ENCODE results near the gene CENPT.

CENPT gene

GRCh38 chr16:67858500-67858899 is 11.0 kb upstream of the CENPT start:
- TF ChIP-seq CTCF (IDR thresholded peaks at IDR 0.05; ENCODE audit: extremely low read depth, missing control alignments) = no peak

GRCh38 chr16:67857547-67858233 is 10.2 kb upstream of the CENPT start:
- no peak for TF ChIP-seq CTCF (IDR thresholded peaks at IDR 0.05; ENCODE audit: extremely low read depth, missing control alignments)
- no peak for DNase-seq (ENCODE audit: low spot score)

More at GRCh38 chr16:67858500-67858899, 11.0 kb upstream of the CENPT start:
- DNase-seq (ENCODE audit: low spot score) = no peak

DNA sequence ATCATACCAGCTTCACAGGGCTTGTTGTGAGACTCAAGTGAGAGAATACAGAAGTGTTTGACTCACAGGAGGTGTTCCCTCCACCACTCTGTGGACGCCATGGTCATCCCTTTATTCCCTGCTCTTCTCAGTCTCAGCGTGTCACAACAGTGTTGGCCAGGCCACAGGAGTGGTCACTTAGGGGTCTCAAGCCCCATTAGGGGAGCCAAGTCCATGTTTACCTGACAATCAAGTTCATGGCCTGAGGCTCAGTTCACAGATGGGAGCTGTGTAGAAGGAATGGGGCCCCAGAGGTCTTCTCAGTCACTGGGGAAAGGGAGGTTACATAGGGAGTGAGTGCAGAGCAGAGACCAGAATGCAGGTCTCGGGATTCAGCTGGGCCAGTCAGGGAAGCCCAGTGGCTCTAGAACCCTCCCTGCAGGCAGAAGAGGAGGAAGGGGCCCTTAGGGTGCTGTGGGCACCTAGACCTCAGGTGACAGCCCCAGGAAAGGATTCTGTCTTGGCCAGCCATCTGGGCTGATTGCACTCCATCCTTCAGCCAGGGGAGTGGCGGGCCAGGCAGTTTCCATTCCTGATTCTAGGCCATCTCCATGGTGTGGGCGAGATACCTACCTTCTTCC is 9.5 kb upstream of the CENPT start:
- no peak for DNase-seq (ENCODE audit: low spot score)
- TF ChIP-seq CTCF (IDR thresholded peaks at IDR 0.05; ENCODE audit: extremely low read depth, missing control alignments) = no peak

DNA sequence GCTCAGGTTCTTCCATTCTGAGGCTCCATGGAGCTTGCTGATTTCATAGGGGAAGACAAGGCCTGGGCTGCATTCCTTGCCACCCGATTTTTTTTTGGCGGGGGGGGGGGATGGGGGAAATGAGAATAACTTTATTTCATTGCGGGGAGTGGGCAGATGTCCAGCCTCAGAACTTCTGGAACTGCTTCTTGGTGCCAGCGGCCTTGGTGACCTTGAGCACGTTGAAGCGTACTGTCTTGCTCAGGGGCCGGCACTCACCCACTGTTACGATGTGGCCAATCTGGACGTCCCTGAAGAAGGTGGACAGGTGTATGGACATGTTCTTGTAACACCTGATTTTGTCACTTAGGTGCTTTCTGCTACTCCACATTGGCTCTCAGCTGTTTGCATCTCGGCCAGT is 8.3 kb upstream of the CENPT start:
- no peak for TF ChIP-seq CTCF (IDR thresholded peaks at IDR 0.05; ENCODE audit: extremely low read depth, missing control alignments)
- DNase-seq (ENCODE audit: low spot score) = no peak

DNA sequence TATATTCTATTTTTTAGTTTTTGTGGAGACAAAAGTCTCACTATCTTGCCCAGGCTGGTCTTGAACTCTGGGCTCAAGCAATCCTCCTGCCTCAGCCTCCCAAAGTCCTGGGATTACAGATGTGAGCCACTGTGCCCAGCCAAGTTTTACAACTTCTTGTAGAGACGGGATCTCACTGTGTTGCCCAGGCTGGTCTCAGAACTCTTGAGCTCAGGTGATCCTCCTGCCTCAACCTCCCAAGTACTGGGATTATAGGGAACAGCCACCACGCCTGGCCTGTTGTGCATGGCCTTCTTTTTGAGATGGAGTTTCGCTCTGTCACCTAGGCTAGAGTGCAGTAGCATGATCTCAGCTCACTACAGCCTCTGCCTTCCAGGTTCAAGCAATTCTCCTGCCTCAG is 6.2 kb upstream of the CENPT start:
- no peak for TF ChIP-seq CTCF (IDR thresholded peaks at IDR 0.05; ENCODE audit: extremely low read depth, missing control alignments)
- DNase-seq (ENCODE audit: low spot score) = no peak

DNA sequence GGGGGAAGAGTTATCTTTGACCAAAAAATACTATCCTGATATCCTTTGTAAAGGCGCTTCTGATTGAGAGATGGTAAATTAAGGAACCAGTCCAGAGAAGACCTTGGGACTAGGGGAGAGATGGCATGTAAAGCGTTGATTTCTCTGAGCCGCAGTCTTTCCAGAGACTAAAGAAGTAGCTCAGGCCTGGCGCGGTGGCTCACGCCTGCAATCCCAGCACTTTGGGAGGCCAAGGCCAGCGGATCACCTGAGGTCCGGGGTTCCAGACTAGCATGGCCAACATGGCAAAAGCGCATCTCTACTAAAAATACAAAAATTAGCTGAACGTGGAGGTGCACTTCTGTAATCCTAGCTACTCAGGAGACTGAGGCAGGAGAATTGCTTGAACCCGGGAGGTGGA is 625 bp upstream of the CENPT start:
- no peak for DNase-seq (ENCODE audit: low spot score)
- TF ChIP-seq CTCF (IDR thresholded peaks at IDR 0.05; ENCODE audit: extremely low read depth, missing control alignments) = no peak

DNA sequence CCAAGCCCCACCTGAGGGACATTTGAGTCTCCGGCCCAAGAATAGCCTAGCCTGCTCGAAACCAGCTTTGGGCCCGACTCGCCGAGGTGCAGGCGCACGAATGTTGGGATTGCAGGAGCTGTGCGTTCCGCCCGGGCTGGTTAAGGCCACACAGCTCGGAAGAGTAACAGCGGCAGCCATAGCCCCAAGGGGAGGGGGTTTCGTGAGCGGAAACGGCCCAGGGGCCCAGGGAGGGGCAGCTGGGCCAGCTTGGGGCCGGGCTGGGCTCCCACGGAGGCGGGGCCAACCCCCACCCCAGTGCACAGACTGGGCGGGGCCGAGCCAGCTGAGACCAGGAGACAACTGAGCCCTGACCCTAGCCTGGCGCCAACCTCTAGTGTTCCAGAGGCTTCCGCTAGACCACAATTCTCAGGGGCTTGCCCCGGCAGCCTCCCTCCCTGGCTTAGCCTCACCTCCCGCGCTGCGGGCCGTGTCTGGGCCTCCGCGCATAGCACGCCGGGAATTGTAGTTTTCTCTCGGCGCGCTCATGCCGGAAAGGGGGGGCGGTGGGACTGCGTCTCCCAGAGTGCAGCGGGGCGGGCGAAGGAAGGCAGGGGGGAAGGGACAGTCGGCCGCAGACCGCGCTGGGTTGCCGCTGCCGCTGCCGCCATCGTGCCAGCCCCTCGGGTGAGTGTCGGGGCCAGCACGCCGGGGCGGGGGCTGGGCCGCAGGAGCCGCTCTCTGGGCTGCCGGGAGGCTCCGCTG is 1.0 kb downstream of the CENPT start, which contains the start of gene NUTF2:
TSS of gene NUTF2 (plus strand) at position 614 of the 744 bp plus-strand sequence. CDS start 18,198 bp downstream, outside the sequence.
- no peak for TF ChIP-seq CTCF (IDR thresholded peaks at IDR 0.05; ENCODE audit: extremely low read depth, missing control alignments)
- DNase-seq (ENCODE audit: low spot score) = peak; percentile 98

Data from GM20000 (cell line).